Chondrocyte (in vitro differentiated cells): ENCODE data around the gene INHA. TPM values are rescaled to one million over a fixed set of nuclear protein-coding genes. Genes with fewer than 3 reads are reported as not detected.
A peak's percentile ranks its signal among the peaks of the same experiment; 100 is the strongest.

Experiments used
- DNase-seq: peaks from one replicate; pipeline ENCODE4 v3.0.0; 2021; ENCODE audit warnings: mixed read lengths, low spot score
- H3K27ac Mint-ChIP-seq: one replicate; pipeline ENCODE4 v1.8.0; 2021; ENCODE audit warnings: mild to moderate bottlenecking, moderate library complexity, mixed read lengths; ENCODE audit not compliant: unreplicated experiment
- H3K27me3 Mint-ChIP-seq: 2 replicates; pipeline ENCODE4 v1.8.0; 2021; ENCODE audit warnings: low read depth, mixed read lengths
- H3K36me3 Mint-ChIP-seq: 2 replicates; pipeline ENCODE4 v1.8.0; 2021; ENCODE audit warnings: low read depth, mixed read lengths
- H3K4me1 Mint-ChIP-seq: 2 replicates; pipeline ENCODE4 v1.8.0; 2021; ENCODE audit warnings: low read depth, mild to moderate bottlenecking, mixed read lengths
- H3K4me3 Mint-ChIP-seq: one replicate; pipeline ENCODE4 v1.8.0; 2021; ENCODE audit warnings: mild to moderate bottlenecking, moderate library complexity, mixed read lengths; ENCODE audit not compliant: unreplicated experiment
- H3K9me3 Mint-ChIP-seq: 2 replicates; pipeline ENCODE4 v1.8.0; 2021; ENCODE audit warnings: low read depth, mixed read lengths
- total RNA-seq: library from RNA; stranded (reverse); gene quantifications from 3 replicates; pipeline ENCODE4 v1.2.1, GENCODE V29; 2021
- TF ChIP-seq, protein P1 (sequence below): fragments of 200-600 bp; sonication (generic); IDR thresholded peaks from 2 replicates; pipeline ENCODE4 v1.5.0; 2021; ENCODE audit warnings: antibody characterized with exemption, mild to moderate bottlenecking, moderate library complexity

INHA gene
- total RNA-seq, 1 donor from 2014 or later: 1.0 TPM

DNA sequence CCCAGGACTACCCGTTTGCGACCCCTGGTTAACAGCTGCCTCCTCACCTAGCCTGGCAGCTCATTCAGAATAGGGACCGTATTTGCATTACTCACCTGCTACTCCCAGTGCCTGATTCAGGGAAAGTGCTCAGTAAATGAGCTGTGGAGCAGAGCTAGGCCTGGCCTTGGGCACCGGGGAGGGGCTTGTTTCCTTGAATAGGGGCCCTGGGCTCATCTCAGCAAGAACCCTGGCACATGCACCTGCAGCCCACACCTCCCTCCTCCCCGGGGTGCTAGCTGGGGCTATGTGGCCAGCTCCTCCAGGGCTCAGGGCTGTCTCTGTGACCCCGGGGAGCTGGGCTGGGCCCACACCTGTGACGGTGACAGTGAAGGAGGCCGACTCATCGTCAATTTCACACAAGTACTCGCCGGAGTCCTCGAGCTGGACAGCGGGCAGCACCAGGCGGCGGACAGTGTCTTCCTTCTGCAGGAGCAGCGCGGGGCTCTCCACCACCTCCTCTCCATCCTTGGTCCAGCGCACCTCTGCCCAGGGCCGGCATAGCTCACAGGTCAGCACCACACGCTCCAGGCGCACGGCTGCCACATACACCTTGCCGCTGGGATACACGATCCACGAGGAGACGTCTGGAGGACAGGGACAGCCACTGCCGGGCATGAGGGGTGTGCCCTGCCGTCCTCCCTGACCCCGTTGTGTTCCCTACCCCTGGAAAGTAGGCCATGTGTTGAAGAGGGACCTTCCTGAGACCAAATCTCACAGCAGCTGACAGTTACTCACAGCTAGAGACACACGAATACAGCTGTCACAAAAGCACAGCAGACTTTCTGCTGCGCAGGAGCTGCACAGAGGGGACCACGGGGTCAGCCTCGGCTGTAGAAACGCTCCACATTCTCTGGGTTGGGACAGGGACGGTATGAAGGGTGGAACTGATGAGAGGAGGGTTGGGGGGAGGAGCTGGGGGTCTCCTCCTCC is 9.8 kb upstream of the INHA start:
- DNase-seq: peak; percentile 92
- TF ChIP-seq, protein P1, sequence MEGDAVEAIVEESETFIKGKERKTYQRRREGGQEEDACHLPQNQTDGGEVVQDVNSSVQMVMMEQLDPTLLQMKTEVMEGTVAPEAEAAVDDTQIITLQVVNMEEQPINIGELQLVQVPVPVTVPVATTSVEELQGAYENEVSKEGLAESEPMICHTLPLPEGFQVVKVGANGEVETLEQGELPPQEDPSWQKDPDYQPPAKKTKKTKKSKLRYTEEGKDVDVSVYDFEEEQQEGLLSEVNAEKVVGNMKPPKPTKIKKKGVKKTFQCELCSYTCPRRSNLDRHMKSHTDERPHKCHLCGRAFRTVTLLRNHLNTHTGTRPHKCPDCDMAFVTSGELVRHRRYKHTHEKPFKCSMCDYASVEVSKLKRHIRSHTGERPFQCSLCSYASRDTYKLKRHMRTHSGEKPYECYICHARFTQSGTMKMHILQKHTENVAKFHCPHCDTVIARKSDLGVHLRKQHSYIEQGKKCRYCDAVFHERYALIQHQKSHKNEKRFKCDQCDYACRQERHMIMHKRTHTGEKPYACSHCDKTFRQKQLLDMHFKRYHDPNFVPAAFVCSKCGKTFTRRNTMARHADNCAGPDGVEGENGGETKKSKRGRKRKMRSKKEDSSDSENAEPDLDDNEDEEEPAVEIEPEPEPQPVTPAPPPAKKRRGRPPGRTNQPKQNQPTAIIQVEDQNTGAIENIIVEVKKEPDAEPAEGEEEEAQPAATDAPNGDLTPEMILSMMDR: no peak
- H3K27ac Mint-ChIP-seq: peak overlapping the region; percentile 17
- H3K36me3 Mint-ChIP-seq: peaks cover 23% of the 10 kb centered on the region
- H3K4me3 Mint-ChIP-seq: no peak overlapping the region
- H3K4me1 Mint-ChIP-seq: peaks cover 13% of the 10 kb centered on the region
- no peaks in the 10 kb centered on the region for H3K9me3 Mint-ChIP-seq
- no peaks in the 10 kb centered on the region for H3K27me3 Mint-ChIP-seq

DNA sequence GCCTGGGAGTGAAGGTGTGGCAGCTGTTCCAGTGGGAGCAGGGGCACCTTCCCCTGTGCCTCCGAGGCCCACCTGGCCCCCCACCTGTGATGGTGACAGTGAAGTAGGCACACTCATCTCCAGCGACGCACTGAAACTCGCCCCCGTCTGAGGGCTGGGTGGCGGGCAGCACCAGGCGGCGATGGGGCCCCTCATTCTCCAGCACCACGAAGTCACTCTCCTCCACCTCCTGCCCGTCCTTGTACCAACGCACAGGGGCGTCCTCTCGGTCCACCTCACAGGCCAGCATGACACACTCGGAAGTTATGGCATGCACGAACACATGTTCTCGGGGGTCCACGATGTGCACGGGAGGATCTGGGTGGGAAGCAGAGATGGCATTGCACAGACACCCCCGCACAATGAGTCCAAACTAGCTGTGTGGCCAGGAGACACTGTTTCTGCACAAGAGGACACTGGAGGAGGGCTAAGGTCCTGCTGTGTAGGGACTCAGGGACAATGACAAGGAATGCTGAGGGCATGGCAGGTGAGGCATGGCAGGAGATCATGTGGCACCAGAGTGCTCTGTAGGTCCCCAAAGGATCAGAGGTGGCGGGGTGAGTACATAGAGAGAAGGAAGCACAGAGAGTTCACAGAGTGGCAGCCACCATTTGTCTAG is 8.7 kb upstream of the INHA start:
- peaks cover 13% of the 10 kb centered on the region for H3K4me1 Mint-ChIP-seq
- H3K36me3 Mint-ChIP-seq: peaks cover 25% of the 10 kb centered on the region
- no peak overlapping the region for H3K27ac Mint-ChIP-seq
- TF ChIP-seq, protein P1: no peak
- no peaks in the 10 kb centered on the region for H3K27me3 Mint-ChIP-seq
- peak; percentile 80 for DNase-seq
- H3K4me3 Mint-ChIP-seq: no peak overlapping the region
- H3K9me3 Mint-ChIP-seq: no peaks in the 10 kb centered on the region

DNA sequence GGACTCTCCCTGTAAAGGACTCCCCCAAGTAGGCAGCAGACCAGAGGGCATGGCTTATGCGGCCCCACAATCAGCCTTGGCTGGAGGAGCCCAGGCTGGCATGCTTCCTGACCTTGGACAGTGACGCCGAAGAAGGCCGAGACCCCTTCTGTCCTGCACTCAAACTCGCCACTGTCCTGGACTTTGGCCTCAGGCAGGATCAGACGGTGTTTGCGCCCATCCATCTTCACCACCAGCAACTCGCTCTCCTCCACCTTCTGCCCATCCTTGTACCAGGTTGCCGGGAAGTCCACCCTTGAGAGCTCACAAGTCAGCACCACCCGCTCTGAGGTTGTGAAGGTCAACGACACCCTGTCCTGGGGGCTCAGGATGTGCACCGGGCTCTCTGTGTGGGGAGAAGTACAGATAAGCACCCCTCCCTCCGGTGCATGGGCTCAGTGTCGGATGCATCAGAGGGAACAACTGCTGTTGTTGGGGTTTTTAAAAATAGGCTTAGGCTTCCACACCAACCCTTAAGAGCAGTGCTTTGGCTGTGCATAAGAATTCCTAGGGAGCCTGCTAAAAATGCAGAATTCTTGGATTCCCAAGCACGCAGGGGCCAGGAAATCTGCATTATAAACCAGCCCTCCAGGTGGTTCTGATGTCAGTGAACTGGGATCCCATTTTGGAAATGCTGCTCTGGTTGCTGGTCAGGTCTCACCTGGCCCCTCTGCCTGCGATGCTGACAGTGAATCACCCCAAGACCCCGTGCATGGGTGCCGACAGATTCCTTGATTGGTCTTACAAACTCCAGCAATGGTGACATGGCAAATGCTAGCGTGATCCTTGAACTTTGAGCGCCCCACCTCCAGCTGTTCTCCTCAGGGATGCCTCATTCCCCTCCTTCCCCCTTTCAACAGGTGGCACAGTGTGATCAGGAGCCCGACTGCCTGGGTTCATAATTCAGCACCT is 6.7 kb upstream of the INHA start:
- TF ChIP-seq, protein P1: no peak
- Mint-ChIP-seq H3K27me3 (no peaks in the 10 kb centered on the region), H3K27ac (no peak overlapping the region), H3K4me3 (no peak overlapping the region), H3K9me3 (no peaks in the 10 kb centered on the region), H3K36me3 (peaks cover 23% of the 10 kb centered on the region), H3K4me1 (peaks cover 27% of the 10 kb centered on the region)
- DNase-seq: no peak

DNA sequence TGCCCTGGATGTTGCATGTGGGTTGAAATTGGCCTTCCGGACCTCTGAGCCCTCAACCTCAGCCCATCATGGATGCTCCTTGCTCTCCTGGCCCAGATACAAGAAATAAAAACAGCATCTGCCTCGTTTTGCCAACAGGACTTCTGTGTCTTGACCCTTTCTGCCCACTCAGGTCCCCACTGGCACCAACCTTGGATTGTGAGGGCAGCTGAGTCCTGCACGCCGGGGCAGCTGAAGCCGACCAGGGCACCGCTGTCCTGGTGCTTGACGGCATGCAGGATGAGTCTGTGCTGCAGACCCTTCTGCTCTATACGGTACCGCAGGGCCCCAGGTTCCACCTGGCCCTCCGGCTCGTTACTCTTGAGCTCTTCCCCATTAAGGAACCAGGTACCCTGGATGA is 5.5 kb upstream of the INHA start:
- H3K36me3 Mint-ChIP-seq: peaks cover 23% of the 10 kb centered on the region
- DNase-seq: no peak
- no peaks in the 10 kb centered on the region for H3K9me3 Mint-ChIP-seq
- H3K4me1 Mint-ChIP-seq: peaks cover 19% of the 10 kb centered on the region
- H3K4me3 Mint-ChIP-seq: no peak overlapping the region
- H3K27ac Mint-ChIP-seq: no peak overlapping the region
- TF ChIP-seq, protein P1: no peak
- H3K27me3 Mint-ChIP-seq: no peaks in the 10 kb centered on the region
